NCI-H2171 treated with DMSO at 0.1 percent for 48 hours (cell line): ENCODE measurements around the gene PKIG.
"Not testable (repeated sequence)": the region's sequence is repeated elsewhere in the genome, so short reads cannot be mapped to it uniquely, and the experiment has no call there.

Experiments
- DNase-seq: peaks from one replicate; lab custom pipeline; 2025; lab: John Stamatoyannopoulos, UW

The PKIG gene

DNA sequence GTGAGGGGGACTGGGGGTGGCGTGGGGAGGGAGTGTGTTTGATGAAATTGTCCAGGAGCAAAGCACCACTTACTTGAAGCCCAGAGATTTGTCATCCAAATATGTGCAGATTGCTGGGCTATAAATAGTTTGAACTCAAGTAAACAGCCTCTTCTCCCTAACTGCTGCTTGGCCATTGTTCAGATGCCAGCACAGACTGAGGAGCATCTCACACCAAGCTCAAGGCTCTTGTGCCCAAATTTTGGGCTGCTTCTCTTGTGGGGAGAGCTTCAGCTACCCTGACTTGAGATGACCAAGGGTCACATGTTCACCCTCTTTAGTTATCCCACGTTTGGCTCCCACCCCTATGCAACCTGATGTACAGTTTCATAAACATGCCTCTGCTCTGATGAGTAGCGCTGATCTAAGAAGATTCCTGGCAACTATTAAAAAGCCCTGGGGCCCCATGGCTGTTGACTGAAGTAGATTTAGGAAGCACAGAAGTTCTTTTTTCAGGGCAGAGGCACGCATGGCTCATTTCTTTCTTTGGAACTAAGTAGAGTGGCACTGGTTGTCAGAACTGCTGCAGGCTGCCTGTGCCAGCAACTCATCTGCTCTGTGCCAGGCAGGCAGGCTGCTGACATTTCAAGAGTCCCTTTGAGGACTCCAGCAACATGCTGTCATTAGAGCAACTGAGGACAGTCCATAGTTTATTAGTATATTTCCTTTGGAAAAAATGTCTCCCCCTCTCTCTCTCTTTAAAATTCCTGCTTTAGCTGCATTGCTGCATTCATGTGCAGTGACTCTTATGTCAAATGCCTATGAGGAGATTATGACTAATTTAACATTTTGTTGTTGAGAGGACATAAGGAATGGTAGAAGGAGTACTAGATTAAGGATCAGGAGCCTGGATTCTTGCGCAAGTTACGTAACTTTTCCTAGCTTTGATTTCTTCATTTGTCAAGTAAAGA, 9.6 kb upstream of the PKIG start:
- DNase-seq = no peak

DNA sequence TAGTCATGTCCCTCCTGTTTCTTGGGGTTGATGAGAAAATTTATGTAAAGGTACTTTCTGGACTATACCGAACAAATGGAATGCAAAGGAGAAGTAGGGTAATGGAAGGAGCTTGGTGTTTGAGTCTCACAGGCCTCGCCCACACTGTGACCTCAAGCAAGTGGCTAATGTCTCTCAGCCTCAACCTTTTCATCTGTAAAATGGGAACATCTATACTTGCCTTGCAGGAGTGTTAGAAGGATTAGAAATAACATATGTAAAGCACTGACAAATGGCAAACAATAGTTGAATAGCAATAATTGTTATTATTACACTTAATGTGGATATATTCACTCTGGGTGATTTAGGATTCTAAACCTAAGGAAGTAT, 8.9 kb upstream of the PKIG start:
- DNase-seq = no peak

DNA sequence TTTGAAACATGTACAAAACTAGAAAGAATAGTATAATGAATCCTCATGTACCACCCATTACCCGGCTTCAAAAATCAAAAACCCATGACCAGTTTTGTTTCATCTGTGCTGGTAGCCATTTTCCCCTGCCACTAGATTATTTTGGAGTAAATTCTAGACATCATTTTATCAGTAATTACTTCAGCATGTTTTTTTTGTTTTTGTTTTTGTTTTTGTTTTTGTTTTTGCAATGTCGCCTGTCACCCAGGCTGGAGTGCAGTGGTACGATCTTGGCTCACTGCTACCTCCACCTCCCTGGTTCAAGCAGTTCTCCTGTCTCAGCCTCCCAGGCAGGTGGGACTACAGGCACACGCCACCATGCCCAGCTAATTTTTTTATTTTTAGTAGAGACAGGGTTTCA, 8.0 kb upstream of the PKIG start:
- no peak for DNase-seq

DNA sequence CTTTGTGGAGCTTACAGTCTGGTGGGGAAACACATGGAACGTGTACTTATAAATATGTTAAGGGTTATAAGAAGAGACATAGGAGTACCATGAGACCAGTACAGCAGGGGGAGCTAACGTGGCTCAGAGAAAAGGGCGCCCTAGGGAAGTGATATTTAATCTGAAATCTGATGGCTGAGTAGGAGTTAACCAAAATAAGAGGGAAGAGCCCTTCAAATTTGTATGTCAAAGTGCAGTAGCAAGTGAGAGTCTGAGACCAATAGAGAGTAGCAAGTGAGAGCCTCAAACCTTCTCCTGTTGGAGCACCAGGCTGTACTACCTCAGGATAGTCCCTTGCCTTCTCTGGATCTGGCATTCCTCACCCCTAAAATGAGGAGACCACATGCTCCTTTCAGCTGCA, 6.1 kb upstream of the PKIG start:
- peak; percentile 19 for DNase-seq

DNA sequence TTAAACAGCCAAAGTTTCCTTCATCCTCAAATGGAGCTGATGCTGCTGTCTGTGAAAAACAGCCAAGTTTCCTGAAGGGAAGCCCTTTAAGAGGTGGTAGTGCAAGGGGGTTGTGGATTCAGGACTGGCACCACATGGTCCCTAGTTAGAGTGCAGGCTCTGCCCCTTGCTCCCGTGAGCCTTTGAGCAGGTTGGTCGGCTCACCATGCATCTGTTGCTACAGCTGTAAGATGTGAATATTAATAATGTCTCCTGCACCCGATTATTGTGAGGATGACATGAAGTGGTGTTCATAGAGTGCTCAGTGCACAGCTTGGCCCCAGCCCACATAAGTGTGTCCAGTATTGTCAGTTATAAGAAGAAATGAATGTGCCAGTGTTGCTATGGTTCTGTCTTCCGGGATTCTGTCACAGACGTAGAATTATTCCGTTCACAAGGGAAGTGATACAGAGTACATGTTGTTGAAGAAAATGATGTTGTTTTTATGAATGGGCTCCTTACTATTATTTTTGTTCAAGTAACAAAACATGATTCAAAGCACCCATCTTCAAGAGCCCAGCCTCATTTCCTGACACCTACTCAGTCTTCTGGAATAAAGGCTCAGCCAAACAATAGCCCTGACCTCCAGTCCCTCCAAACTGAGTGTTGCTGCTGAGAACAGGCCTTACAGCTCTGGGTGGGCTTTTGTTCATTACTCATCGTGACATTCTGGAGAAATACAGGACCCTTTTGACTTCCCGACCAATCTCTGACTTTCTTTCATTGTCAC, 2.9 kb upstream of the PKIG start:
- DNase-seq = no peak

DNA sequence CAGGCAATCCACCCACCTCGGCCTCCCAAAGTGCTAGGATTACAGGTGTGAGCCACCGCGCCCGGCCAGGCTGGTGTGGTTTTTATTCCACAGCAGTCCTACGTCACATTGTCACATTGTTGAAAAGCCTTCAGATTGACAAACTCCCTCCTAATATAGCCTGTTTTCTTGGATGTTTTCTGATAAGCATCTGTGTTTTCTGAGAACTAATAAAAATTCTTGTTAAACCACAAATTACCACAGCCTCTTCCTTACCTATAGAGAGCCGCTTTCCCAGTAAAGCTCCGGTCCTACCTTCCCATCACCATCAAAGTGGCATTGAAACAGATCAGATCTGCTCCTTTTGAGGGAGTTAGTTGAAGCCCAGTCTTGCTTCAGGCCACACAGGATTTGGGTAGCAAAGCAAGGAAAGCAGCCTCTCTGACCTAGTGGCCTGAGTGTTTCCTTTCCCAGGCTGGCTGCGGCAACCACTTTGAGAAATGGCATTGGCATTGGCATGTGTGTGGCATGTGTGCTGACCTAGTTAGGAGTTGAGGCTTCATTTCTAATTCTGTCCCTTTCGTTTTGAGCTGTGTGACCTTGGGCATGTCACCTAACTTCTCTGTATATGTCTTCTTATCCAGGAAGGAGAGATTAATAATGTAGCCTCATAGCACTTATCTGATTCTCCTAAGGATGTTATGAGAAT, 1.7 kb upstream of the PKIG start:
- DNase-seq = no peak

DNA sequence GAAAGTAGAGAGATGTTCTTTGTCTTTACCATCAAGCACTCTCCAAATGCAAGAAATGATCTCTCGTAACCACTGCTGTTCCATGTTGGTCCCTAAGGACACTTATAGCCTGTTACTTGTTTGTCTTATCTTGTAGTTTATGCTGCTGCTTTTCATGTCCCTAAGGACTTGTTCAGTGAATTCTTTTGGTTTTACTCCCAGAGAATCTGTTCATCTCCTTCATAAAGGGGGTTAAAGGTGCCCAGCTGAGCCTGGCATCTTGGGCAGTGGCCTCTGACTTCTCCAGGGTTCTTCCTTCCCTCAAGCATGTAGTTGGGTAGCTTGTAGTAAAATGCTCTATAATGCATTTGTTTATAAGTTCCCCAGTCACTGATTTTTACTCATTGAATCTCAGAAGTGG, 864 bp upstream of the PKIG start:
- DNase-seq = no peak

DNA sequence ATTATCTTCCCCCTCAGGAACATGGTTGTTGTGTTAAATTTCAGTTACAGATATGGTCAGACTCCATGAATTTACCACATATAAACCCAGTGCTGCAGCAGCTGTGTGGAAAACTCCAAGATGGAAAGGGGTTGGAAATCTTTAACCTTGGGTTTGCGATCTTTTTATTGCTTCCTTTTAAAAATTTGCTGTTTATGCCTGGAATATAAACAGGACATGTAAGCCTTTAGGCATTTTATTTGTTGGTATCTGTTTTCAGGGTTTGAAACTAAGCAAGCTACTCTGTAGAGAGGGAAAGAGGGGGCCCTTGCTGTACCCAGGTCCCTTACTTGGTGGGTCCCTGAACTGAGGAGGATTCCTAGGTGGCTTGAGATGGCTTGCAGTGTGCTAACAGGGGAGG, 778 bp downstream of the PKIG start:
- DNase-seq = no peak

DNA sequence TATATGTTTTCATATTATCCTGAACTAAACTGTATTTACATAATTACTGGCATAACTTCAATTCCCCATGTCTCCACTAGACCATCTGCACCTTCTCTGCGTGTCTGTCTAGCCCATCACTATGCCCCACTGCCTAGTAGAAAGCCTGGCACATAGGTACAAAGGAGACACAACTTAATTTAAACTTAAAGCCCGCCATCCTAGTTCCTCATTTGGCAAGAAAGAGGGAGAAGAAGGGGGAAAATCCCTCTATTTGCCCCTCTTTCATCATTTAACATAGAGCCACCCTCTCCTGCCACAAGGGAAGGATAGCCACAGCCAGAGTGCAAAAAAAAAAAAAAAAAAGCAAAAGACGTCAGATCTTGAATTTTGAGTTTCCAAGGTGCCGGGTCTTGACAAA, 1.8 kb downstream of the PKIG start:
- DNase-seq = no peak

DNA sequence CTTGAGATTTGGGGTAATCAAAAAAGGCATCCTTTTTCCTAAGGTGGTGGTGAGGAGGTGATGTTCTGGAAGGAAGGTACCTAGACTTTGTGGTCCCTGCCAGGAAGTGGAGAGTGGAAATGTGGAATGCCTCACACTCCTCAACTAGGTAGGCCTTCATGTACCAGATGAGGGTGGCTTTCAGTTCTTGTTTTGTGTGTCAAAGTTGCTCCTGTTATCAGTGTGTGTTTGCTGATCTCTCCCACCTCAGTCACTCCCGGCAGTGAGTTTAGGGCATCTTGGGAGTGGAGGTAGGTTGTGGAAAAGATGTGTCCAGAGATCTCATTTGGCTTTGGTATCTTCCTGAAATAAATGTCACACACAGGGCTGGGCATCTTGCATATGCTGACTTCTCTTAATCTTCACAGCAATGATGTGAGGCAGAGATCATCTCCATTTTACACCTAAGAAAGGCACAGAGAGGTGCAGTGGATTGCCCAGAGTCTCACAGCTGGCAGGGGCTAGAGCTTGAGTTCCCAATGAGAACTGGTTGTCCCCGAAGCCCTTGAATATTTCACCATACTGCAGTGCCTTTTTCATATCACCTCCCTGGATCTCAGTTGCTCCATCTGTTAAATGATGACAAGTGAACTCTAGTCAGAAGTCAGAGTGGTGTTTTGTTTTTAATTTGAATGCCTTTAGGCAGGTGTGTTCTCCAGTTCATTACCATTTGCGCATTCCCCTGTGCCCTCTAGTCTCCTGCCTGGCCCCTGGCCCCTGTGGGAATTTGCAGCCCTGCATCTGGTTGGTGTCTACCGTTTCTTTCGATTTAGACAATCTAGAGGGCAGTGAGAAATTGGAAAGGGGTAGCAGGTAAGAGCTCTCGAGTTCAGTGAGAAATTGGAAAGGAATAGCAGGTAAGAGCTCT, 2.9 kb downstream of the PKIG start:
- DNase-seq = peak; percentile 80

DNA sequence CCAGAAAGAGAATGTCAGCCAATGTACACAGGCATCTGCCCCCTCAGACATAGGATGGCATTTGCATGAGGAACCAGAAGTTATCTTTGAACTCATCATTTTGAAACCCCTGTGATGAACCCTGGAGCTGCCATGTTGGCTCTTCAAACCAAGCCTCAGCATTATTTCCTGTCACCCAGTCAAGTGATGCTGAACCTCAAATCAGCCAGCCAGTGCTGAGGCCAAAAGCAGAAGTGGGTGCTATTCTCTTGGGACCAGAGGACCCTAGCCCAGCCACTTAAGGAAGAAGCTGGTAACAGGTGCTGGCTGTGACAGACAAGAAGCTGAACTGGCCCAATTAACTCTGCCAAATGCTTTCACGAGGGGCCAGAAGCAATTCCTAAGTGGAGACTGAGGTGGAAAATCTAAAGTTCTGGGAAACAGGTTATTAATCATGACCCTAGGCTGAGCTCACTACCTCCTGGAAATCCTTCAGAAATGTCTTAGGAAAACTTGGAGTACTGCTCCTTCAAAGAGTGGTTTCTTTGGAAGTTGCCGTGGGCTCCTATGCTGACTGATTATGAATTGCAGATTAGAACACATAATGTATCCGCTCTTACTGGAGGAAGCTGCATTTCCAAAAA, 4.0 kb downstream of the PKIG start:
- DNase-seq = peak; percentile 21

DNA sequence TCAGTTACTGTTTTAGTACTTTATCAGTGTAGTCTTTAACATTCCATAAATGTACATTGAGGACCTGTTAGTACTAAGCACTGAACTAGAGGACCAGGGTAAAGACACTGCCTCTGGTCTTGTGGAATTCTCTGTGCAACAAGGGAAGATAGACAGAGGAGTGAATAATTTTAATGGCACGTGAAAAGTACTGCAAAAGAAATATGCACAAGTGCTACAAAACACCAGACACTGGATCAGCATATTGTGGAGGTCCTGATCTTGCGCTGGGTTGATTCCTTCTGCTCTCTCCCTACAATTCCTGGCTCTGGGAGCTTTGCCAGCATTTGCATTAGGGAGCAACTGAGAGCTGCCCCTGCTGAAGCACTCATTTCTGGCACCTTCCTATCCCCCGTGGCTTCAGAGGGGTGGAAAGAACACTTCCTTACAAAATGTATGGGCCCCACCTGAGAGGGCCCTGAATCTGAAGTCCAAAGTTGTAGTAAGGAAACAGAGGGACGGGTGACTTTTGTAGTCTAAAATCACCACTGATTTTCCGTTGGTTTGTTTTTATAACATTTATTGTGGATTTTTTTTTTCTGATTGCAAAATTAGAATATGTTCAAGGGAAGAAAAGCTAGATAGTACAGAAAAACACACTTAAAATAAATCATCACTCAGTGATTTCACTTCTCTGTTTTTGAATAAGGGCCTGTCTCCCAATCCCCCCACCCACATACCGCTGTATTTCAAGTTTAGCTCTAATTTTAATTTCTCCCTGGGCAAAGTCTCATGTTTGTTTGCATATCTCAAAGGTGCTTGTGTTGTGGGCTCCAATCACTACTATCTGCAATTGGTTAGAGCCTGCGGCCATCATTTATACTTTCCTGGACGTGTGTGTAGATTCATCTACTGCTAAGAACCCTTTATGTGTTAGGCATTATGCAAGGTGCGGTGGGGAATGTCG, 4.9 kb downstream of the PKIG start:
- DNase-seq = peak; percentile 55

DNA sequence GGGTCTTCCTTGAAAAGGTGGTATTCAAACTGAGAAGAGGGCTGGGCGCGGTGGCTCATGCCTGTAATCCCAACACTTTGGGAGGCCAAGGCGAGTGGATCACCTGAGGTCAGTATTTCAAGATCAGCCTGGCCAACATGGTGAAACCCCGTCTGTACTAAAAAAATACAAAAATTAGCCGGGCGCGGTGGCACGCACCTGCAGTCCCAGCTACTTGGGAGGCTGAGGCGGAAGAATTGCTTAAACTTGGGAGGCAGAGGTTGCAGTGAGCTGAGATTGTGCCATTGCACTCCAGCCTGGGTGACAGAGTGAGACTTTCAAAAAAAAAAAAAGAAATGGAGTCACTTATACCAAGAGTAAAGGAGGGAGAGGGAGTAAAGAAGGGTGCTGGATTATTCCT, 5.9 kb downstream of the PKIG start:
- DNase-seq = not testable (repeated sequence)

DNA sequence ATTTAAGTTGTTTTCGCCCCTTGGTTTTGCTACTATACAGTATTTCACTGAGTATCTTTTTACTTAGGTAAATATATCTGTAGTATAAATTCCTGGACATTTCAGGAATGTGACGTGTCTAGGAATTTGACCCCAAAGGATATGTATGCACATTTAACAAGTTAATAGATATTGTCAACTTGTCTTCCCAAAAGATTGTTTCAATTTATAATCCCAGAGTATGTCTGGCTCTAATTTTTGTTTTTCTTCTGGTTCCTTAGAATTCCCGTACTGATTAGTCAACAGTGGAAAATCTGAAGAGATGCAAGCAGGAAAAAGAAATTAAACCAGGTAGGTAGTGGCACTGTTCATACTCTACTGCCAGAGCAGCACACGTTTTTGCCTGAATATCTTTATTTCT, 7.2 kb downstream of the PKIG start:
- no peak for DNase-seq

DNA sequence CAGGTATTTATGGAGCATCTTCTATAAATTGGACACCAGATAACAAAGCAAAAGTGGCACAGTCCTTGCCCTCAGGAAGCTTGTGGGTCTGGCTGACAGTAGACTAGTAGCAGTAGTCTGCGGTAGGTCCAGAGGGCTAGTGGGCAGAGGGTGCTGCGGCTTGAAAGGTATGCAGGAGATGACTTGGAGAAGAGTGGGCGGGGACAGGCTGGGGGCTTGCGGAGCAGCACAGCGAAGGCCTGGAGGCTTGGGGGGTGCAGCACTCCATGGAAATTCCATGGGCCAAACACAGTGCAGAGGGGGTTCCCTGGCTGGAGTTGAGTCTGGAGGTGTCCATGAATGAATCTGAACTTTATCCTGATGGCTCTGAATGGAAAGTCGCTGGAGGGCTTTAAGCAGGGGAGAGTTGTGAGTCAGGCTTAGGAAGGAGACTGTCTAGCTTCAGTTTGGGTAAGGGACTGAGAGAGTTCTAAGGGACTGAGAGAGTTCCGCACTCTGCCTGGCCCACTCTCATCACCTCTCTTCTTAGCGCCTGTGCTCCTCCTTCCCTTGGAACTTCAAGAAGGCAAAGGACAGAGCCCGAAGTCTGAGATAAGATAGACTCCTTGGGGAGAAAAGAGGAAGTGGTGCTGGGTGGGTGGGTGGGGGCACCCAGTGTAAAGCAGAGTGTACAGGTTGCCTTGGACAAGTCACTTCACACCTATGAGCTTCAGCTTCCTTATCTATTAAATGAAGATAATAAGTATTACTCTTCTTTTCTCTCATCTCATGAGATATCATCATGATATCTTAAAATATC, 8.8 kb downstream of the PKIG start:
- DNase-seq = no peak

DNA sequence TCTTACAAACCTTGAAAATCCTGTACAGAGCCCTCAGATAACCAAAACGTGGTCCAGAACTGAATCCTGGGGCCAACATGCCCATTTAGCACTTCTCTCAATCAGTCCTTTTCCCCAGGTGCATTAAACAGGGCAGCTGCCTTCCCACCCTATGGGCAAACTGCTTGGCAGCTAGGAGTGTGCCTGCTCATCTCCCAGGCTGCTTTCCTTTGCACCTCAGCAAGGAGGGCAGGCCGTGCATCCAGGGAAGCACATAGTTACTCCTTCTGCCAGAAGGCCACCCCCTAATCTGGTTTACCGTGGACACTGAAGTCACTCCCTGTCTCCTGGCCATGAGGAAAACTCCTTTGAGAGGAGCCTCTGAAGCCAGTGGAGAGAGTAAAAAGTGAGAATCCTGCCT, 10.0 kb downstream of the PKIG start:
- no peak for DNase-seq

DNA sequence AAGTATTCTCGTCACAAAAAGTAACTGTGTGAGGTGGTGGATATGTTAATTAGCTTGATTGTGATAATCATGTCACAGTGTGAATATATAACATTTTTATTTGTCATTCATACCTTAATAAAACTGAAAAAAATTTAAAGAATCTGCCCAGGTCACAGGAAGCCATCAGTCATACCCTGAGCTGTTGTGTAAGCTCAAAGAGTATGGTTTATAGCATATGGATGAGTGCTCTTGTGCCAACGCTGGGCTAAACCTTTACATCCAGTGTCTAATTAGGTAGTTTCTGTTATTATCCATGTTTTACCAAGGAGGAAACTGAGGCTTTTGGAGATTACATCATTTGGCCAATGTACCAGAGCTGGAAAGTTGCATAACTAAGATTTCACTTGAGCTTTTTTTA, 11.4 kb downstream of the PKIG start:
- no peak for DNase-seq

DNA sequence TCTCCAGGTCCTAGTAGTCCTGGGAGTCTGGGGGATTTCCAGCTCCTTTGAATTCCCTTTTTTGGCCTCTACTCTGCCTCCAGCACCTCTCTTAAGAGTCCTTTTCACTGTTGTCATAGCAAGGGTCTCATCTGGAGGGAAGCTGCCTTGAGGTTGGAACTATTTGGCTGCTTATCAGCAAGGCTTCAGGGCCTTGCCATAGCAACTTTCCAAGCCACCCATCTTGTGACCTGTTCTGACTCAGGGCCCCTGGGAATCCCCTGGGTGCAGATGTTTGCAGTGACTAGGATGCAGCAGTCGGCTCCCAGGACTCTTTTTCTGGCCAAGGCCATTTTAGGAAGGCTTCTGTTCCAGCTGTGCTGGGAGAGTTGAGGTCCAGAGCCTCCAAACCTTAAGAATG, 12.4 kb downstream of the PKIG start:
- no peak for DNase-seq

DNA sequence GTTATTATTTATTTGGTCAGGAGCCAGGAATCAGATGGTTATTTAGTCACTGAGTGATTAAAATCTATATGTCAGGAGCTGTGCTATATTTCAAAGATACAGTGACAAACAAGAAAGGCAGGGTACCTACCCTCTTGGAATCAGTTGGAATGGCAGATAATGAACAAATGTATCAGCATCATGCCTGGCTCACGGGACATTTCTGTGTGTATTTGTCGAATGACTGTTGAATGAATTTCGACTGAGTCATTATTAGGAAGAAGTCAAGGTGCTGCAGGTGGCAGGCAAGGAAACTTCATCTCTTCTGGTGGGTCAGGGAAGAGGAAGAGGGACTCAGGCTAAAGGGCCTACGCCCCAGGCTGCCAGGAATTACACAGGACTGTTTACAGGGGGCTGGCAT, 13.6 kb downstream of the PKIG start:
- no peak for DNase-seq
